ENCODE measurements around the gene GPX5. TPM values are rescaled to one million over a fixed set of nuclear protein-coding genes. Genes with fewer than 3 reads are reported as not detected.
"Not testable (repeated sequence)": the region's sequence is repeated elsewhere in the genome, so short reads cannot be mapped to it uniquely, and the experiment has no call there.

GPX5 gene
- total RNA-seq, 1 donor from 2014 or later: not detected

DNA sequence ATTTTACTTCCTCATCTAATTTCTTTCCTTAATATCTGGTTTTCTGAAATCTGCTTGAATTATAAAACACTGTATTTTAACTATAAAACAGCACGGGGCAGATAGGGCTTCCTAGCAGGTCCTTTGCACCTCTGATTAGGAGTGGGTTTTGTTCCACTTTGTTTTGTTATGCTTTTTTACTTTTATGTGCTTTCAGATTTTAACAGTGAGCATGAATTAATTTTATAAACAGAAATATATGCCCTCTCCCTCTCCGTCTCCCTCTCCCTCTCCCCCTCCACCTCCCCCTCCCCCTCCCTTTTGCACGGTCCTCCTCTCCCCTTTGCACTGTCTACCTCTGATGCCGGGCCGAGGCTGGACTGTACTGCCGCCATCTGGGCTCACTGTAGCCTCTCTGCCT is 24.4 kb upstream of the GPX5 start:
- TF ChIP-seq POLR2A (IDR thresholded peaks at IDR 0.05) (no peak), POLR2AphosphoS5 (IDR thresholded peaks at IDR 0.05; ENCODE audit: insufficient read depth in 1 of 2, low read depth in 1 of 2) (no peak)
- TF ChIP-seq, protein P1, sequence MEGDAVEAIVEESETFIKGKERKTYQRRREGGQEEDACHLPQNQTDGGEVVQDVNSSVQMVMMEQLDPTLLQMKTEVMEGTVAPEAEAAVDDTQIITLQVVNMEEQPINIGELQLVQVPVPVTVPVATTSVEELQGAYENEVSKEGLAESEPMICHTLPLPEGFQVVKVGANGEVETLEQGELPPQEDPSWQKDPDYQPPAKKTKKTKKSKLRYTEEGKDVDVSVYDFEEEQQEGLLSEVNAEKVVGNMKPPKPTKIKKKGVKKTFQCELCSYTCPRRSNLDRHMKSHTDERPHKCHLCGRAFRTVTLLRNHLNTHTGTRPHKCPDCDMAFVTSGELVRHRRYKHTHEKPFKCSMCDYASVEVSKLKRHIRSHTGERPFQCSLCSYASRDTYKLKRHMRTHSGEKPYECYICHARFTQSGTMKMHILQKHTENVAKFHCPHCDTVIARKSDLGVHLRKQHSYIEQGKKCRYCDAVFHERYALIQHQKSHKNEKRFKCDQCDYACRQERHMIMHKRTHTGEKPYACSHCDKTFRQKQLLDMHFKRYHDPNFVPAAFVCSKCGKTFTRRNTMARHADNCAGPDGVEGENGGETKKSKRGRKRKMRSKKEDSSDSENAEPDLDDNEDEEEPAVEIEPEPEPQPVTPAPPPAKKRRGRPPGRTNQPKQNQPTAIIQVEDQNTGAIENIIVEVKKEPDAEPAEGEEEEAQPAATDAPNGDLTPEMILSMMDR (IDR thresholded peaks at IDR 0.05): no peak
- intact Hi-C loops (cut with DNase I): no loop called here
- Histone ChIP-seq H3K4me3 (no peak overlapping the region), H3K9me3 (no peaks in the 10 kb centered on the region), H3K4me1 (no peaks in the 10 kb centered on the region), H3K36me3 (no peaks in the 10 kb centered on the region), H3K27me3 (no peaks in the 10 kb centered on the region), H3K27ac (no peak overlapping the region)
- DNase-seq (ENCODE audit: extremely low spot score in 2 of 2): no peak

DNA sequence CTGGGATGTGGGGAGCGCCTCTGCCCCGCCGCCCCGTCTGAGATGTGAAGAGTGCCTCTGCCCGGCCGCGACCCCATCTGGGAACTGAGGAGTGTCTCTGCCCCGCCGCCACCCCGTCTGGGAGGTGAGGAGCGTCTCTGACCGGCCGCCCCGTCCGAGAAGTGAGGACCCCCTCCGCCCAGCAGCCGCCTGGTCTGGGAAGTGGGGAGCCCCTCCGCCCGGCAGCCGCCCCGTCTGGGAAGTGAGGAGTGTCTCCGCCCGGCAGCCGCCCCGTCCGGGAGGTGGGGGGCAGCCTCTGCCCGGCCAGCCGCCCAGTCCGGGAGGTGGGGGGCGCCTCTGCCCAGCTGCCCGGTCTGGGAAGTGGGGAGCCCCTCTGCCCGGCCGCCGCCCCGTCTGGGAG is 23.5 kb upstream of the GPX5 start:
- H3K27me3 ChIP-seq; H3K4me3 ChIP-seq; H3K9me3 ChIP-seq; intact Hi-C loops (cut with DNase I); H3K27ac ChIP-seq; H3K36me3 ChIP-seq; DNase-seq (ENCODE audit: extremely low spot score in 2 of 2); H3K4me1 ChIP-seq: not testable (repeated sequence)

DNA sequence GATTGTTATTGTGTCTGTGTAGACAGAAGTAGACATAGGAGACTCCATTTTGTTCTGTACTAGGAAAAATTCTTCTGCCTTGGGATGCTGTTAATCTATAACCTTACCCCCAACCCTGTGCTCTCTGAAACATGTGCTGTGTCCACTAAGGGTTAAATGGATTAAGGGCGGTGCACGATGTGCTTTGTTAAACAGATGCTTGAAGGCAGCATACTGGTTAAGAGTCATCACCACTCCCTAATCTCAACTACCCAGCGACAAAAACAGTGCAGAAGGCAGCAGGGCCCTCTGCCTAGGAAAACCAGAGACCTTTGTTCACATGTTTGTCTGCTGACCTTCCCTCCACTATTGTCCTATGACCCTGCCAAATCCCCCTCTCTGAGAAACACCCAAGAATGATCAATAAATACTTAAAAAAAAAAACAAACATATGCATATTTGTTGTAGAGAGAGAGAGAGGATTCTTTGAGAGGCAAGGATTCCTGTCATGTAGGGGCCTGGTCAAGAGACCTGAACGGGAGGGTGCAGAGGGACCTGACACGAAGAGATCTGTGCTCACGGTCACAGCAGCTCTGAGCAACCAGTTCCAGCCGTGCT is 22.9 kb upstream of the GPX5 start:
- intact Hi-C loops (cut with DNase I); H3K4me1 ChIP-seq; DNase-seq (ENCODE audit: extremely low spot score in 2 of 2); H3K27me3 ChIP-seq; H3K27ac ChIP-seq; H3K9me3 ChIP-seq; H3K36me3 ChIP-seq; H3K4me3 ChIP-seq: not testable (repeated sequence)

DNA sequence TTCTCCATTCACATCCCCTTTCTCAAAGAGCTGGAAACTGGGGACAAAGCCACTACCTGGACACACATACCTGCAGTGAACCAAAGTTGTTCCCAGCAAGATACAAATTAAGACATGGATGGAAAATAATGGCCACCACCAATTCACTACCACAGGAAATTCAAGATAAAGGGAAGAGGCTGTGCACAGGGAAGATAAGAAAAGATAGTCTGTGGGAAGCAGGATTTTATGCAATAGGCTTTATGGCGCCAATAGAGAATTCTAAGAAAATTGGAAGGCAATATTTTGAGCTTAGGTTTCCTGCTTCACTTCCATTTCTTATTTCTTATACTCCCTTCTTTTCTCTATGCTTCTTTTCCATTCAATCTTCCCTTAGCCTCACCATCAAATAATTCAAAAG is 19.9 kb upstream of the GPX5 start:
- Histone ChIP-seq H3K36me3 (no peaks in the 10 kb centered on the region), H3K9me3 (no peaks in the 10 kb centered on the region), H3K27ac (no peak overlapping the region), H3K4me3 (no peak overlapping the region), H3K27me3 (no peaks in the 10 kb centered on the region), H3K4me1 (no peaks in the 10 kb centered on the region)
- intact Hi-C loops (cut with DNase I): no loop called here
- TF ChIP-seq, protein P1 (IDR thresholded peaks at IDR 0.05): no peak
- TF ChIP-seq POLR2AphosphoS5 (IDR thresholded peaks at IDR 0.05; ENCODE audit: insufficient read depth in 1 of 2, low read depth in 1 of 2): no peak
- no peak for TF ChIP-seq POLR2A (IDR thresholded peaks at IDR 0.05)
- DNase-seq (ENCODE audit: extremely low spot score in 2 of 2): no peak

DNA sequence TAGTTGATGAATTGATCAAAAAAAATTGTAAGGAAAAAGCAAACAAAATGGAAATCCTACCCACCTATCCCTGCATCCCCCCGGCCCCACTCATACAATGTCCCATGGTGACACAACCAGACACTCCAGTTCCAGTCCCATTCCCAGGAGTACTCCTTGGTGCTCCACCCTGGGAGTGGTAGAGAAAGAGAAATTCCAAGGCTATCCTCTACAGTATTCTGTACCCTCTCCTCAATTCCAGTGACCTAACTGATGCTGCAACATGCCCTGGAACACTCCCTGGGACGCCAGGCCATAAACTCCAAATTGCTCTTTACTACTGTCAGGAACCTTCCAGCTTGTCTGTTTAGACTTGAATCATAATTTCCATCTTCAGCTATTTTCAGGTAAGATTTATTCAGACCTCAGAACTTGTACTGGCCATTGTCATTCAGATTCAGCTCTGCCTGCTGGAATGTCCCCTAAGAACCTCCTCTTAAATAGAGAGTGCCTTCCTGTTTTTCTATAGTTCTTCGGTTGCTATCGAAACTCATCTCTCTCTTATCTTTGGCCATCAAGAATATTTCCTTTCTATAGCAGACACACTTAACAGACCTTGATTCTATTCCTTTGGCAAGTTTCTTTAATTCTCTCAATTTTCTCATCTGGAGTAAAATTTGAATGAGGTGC is 18.7 kb upstream of the GPX5 start:
- DNase-seq (ENCODE audit: extremely low spot score in 2 of 2): no peak
- Histone ChIP-seq H3K4me3 (no peak overlapping the region), H3K36me3 (no peaks in the 10 kb centered on the region), H3K27ac (no peak overlapping the region), H3K27me3 (no peaks in the 10 kb centered on the region), H3K4me1 (no peaks in the 10 kb centered on the region), H3K9me3 (no peaks in the 10 kb centered on the region)
- intact Hi-C loops (cut with DNase I): no loop called here
- no peak for TF ChIP-seq POLR2AphosphoS5 (IDR thresholded peaks at IDR 0.05; ENCODE audit: insufficient read depth in 1 of 2, low read depth in 1 of 2)
- TF ChIP-seq POLR2A (IDR thresholded peaks at IDR 0.05): no peak
- TF ChIP-seq, protein P1 (IDR thresholded peaks at IDR 0.05): no peak

DNA sequence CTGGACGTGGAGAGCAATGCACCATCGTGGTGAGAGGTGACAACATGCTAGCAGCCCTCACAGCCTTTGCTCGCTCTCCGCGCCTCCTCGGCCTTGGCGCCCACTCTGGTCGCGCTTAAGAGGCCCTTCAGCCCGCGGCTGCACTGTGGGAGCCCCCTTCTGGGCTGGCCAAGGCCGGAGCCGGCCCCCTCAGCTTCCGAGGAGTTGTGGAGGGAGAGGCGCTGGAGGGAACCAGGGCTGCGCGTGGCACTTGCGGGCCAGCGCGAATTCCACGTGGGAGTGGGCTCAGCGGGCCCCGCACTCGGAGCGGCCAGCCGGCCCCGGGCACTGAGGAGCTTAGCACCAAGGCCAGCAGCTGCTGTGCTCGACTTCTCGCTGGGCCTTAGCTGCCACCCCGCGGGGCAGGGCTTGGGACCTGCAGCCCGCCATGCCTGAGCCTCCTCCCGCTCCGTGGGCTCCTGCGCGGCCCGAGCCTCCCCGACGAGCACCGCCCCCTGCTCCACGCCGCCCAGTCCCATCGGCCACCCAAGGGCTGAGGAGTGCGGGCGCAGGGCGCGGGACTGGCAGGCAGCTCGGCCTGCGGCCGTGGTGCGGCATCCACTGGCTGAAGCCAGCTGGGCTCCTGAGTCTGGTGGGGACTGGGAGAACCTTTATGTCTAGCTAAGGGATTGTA is 13.9 kb upstream of the GPX5 start:
- H3K9me3 ChIP-seq: no peaks in the 10 kb centered on the region
- H3K4me1 ChIP-seq: no peaks in the 10 kb centered on the region
- no peak for DNase-seq (ENCODE audit: extremely low spot score in 2 of 2)

DNA sequence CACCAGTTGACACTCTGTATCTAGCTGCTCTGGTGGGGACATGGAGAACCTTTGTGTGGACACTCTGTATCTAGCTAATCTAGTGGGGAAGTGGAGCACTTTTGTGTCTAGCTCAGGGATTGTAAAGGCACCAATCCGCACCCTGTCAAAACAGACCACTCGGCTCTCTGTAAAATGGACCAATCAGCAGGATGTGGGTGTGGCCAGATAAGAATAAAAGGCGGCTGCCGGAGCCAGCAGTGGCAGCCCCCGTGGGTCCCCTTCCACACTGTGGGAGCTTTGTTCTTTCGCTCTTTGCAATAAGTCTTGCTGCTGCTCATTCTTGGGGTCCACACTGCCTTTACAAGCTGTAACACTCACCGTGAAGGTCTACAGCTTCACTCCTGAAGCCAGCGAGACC is 13.3 kb upstream of the GPX5 start:
- H3K27ac ChIP-seq; intact Hi-C loops (cut with DNase I); H3K36me3 ChIP-seq; H3K4me1 ChIP-seq; H3K27me3 ChIP-seq; H3K4me3 ChIP-seq; DNase-seq (ENCODE audit: extremely low spot score in 2 of 2); H3K9me3 ChIP-seq: not testable (repeated sequence)

More for the DNA sequence above, 13.9 kb upstream of the GPX5 start:
- TF ChIP-seq POLR2A (IDR thresholded peaks at IDR 0.05): no peak
- intact Hi-C loops (cut with DNase I): no loop called here
- no peak overlapping the region for H3K27ac ChIP-seq
- no peaks in the 10 kb centered on the region for H3K27me3 ChIP-seq
- no peak overlapping the region for H3K4me3 ChIP-seq
- H3K36me3 ChIP-seq: no peaks in the 10 kb centered on the region

Measured in vagina (tissue), 2 donors.